SJCRH30 (cell line): ENCODE measurements around the gene BANF1. TPM values are rescaled to one million over a fixed set of nuclear protein-coding genes. Genes with fewer than 3 reads are reported as not detected.
"Not testable (repeated sequence)": the region's sequence is repeated elsewhere in the genome, so short reads cannot be mapped to it uniquely, and the experiment has no call there.

Experiments
- DNase-seq, 2 experiments: peaks; one replicate each; pipeline ENCODE4 v3.0.0-alpha.2; 2015 to 2020
- H3K27ac ChIP-seq: fragments of 250-450 bp; sonication (Bioruptor Pico); 2 replicates; pipeline ENCODE4 v1.5.1; 2020; ENCODE audit warnings: mild to moderate bottlenecking, moderate library complexity
- H3K27me3 ChIP-seq: fragments of 250-450 bp; sonication (Bioruptor Pico); 2 replicates; pipeline ENCODE4 v1.5.1; 2020; ENCODE audit warnings: mild to moderate bottlenecking, moderate library complexity
- H3K36me3 ChIP-seq: fragments of 250-450 bp; sonication (Bioruptor Pico); 2 replicates; pipeline ENCODE4 v1.5.1; 2020; ENCODE audit warnings: mild to moderate bottlenecking, moderate library complexity
- H3K4me1 ChIP-seq: fragments of 250-450 bp; sonication (Bioruptor Pico); 2 replicates; pipeline ENCODE4 v1.5.1; 2020; ENCODE audit warnings: mild to moderate bottlenecking, moderate library complexity
- H3K4me3 ChIP-seq: fragments of 250-450 bp; sonication (Bioruptor Pico); 2 replicates; pipeline ENCODE4 v1.5.1; 2020; ENCODE audit warnings: mild to moderate bottlenecking, moderate library complexity
- H3K9me3 ChIP-seq: fragments of 250-450 bp; sonication (Bioruptor Pico); replicated peaks from 2 replicates; pipeline ENCODE4 v1.5.1; 2020; ENCODE audit warnings: mild to moderate bottlenecking, moderate library complexity
- total RNA-seq: library from RNA; depleted of rRNA; stranded (reverse); fragments of >200 nt; shearing (Covaris generic); gene quantifications from 2 replicates; pipeline ENCODE4 v1.2.3, GENCODE V29; 2014

Gene BANF1
- total RNA-seq, 1 experiment from 2014 or later: 199 TPM

GRCh38 chr11:65988791-65989592, 13.3 kb upstream of the BANF1 start:
- H3K36me3 ChIP-seq: no peaks in the 10 kb centered on the region
- DNase-seq: peak; percentile 87 to 96
- no peaks in the 10 kb centered on the region for H3K27me3 ChIP-seq
- H3K4me1 ChIP-seq: no peaks in the 10 kb centered on the region
- H3K9me3 ChIP-seq: no peaks in the 10 kb centered on the region
- H3K4me3 ChIP-seq: no peak overlapping the region
- H3K27ac ChIP-seq: no peak overlapping the region

- no peaks in the 10 kb centered on the region for H3K4me1 ChIP-seq
- H3K36me3 ChIP-seq: peaks cover 4% of the 10 kb centered on the region; the same call in 1 of the 2 replicates
- H3K27me3 ChIP-seq: no peaks in the 10 kb centered on the region
- H3K4me3 ChIP-seq: no peak overlapping the region
- no peak for DNase-seq
- no peaks in the 10 kb centered on the region for H3K9me3 ChIP-seq
- no peak overlapping the region for H3K27ac ChIP-seq
Measured at GRCh38 chr11:65992056-65992455, 10.2 kb upstream of the BANF1 start.

- H3K36me3 ChIP-seq: peaks cover 27% of the 10 kb centered on the region
- H3K27ac ChIP-seq: no peak overlapping the region
- H3K9me3 ChIP-seq: no peaks in the 10 kb centered on the region
- no peak overlapping the region for H3K4me3 ChIP-seq
- H3K27me3 ChIP-seq: no peaks in the 10 kb centered on the region
- no peak for DNase-seq
- no peaks in the 10 kb centered on the region for H3K4me1 ChIP-seq
Measured at GRCh38 chr11:65997286-65997685, 5.0 kb upstream of the BANF1 start.

- peak overlapping the region; percentile 81 for H3K27ac ChIP-seq
- H3K9me3 ChIP-seq: no peaks in the 10 kb centered on the region
- H3K4me1 ChIP-seq: peaks cover 10% of the 10 kb centered on the region
- no peaks in the 10 kb centered on the region for H3K27me3 ChIP-seq
- H3K4me3 ChIP-seq: peak overlapping the region; percentile 80
- DNase-seq: peak; percentile 39 to 59
- peaks cover 31% of the 10 kb centered on the region for H3K36me3 ChIP-seq
Measured at GRCh38 chr11:66002648-66003225, 434 bp downstream of the BANF1 start.

GRCh38 chr11:66003291-66003690, 988 bp downstream of the BANF1 start:
- H3K9me3 ChIP-seq: no peaks in the 10 kb centered on the region
- H3K27me3 ChIP-seq: no peaks in the 10 kb centered on the region
- H3K27ac ChIP-seq: peak overlapping the region; percentile 81; the same call in 1 of the 2 replicates
- H3K4me1 ChIP-seq: peaks cover 16% of the 10 kb centered on the region
- peaks cover 30% of the 10 kb centered on the region for H3K36me3 ChIP-seq
- H3K4me3 ChIP-seq: peak overlapping the region; percentile 80
- no peak for DNase-seq

GRCh38 chr11:66004186-66004585, 1.9 kb downstream of the BANF1 start:
- H3K27me3 ChIP-seq: no peaks in the 10 kb centered on the region
- H3K4me3 ChIP-seq: no peak overlapping the region
- H3K36me3 ChIP-seq: peaks cover 22% of the 10 kb centered on the region
- DNase-seq: no peak
- no peak overlapping the region for H3K27ac ChIP-seq
- no peaks in the 10 kb centered on the region for H3K9me3 ChIP-seq
- H3K4me1 ChIP-seq: peaks cover 25% of the 10 kb centered on the region

GRCh38 chr11:66006134-66006890, 4.0 kb downstream of the BANF1 start:
- Histone ChIP-seq H3K27ac (no peak overlapping the region), H3K9me3 (no peaks in the 10 kb centered on the region), H3K36me3 (peaks cover 13% of the 10 kb centered on the region), H3K4me3 (no peak overlapping the region), H3K4me1 (peaks cover 25% of the 10 kb centered on the region), H3K27me3 (no peaks in the 10 kb centered on the region)
- DNase-seq: no peak

- Histone ChIP-seq H3K27ac (no peak overlapping the region), H3K36me3 (peaks cover 13% of the 10 kb centered on the region), H3K4me3 (no peak overlapping the region), H3K4me1 (peaks cover 25% of the 10 kb centered on the region), H3K9me3 (no peaks in the 10 kb centered on the region), H3K27me3 (no peaks in the 10 kb centered on the region)
- no peak for DNase-seq
Measured at GRCh38 chr11:66006891-66007176, 4.5 kb downstream of the BANF1 start.

GRCh38 chr11:66007201-66007634, 4.9 kb downstream of the BANF1 start:
- DNase-seq: peak; percentile 29 to 40
- Histone ChIP-seq H3K27me3 (no peaks in the 10 kb centered on the region), H3K27ac (no peak overlapping the region), H3K9me3 (no peaks in the 10 kb centered on the region), H3K4me1 (peaks cover 25% of the 10 kb centered on the region), H3K4me3 (no peak overlapping the region), H3K36me3 (peaks cover 13% of the 10 kb centered on the region)

- H3K27ac ChIP-seq: no peak overlapping the region
- H3K36me3 ChIP-seq: peaks cover 13% of the 10 kb centered on the region
- no peaks in the 10 kb centered on the region for H3K9me3 ChIP-seq
- no peaks in the 10 kb centered on the region for H3K27me3 ChIP-seq
- H3K4me1 ChIP-seq: peaks cover 30% of the 10 kb centered on the region
- H3K4me3 ChIP-seq: no peak overlapping the region
- DNase-seq: no peak
Measured at GRCh38 chr11:66008095-66008467, 5.8 kb downstream of the BANF1 start.

GRCh38 chr11:66008468-66009101, 6.3 kb downstream of the BANF1 start:
- Histone ChIP-seq H3K4me1 (peaks cover 31% of the 10 kb centered on the region), H3K36me3 (peaks cover 13% of the 10 kb centered on the region), H3K27me3 (no peaks in the 10 kb centered on the region), H3K4me3 (no peak overlapping the region), H3K9me3 (no peaks in the 10 kb centered on the region), H3K27ac (no peak overlapping the region)
- peak; percentile 78 to 80 for DNase-seq

- H3K27ac ChIP-seq, H3K27me3 ChIP-seq, DNase-seq, H3K4me3 ChIP-seq, H3K36me3 ChIP-seq, H3K9me3 ChIP-seq: not testable (repeated sequence)
- peaks cover 34% of the 10 kb centered on the region for H3K4me1 ChIP-seq
Measured at GRCh38 chr11:66010036-66010435, 7.7 kb downstream of the BANF1 start.

- no peak overlapping the region for H3K4me3 ChIP-seq
- DNase-seq: no peak
- no peaks in the 10 kb centered on the region for H3K9me3 ChIP-seq
- no peaks in the 10 kb centered on the region for H3K27me3 ChIP-seq
- no peaks in the 10 kb centered on the region for H3K36me3 ChIP-seq
- no peak overlapping the region for H3K27ac ChIP-seq
- H3K4me1 ChIP-seq: peaks cover 45% of the 10 kb centered on the region
Measured at GRCh38 chr11:66011239-66011784, 9.0 kb downstream of the BANF1 start.

GRCh38 chr11:66011785-66012303, 9.5 kb downstream of the BANF1 start, which contains the start of gene CST6:
Gene CST6 (plus strand): TSS chr11:66012008. CDS start chr11:66012045, 37 bp downstream.
- peaks cover 44% of the 10 kb centered on the region for H3K4me1 ChIP-seq
- no peaks in the 10 kb centered on the region for H3K27me3 ChIP-seq
- DNase-seq: no peak
- H3K27ac ChIP-seq: no peak within 1 kb of the TSS
- H3K4me3 ChIP-seq: no peak within 1 kb of the TSS
- H3K9me3 ChIP-seq: no peaks in the 10 kb centered on the region
- no peaks in the 10 kb centered on the region for H3K36me3 ChIP-seq
